GM10847 (cell line): ENCODE measurements around the gene NUMB.

Experiments
- POLR2A ChIP-seq: IDR thresholded peaks from 2 replicates; pipeline ENCODE4 v1.6.1; 2011; ENCODE audit not compliant: insufficient read length; ENCODE audit errors: extremely low read depth

Gene NUMB

GRCh38 chr14:73233564-73233963, 224.8 kb downstream of the NUMB start:
- no peak for TF ChIP-seq POLR2A

GRCh38 chr14:73232984-73233383, 225.4 kb downstream of the NUMB start:
- no peak for TF ChIP-seq POLR2A

GRCh38 chr14:73231981-73232851, 226.1 kb downstream of the NUMB start:
- no peak for TF ChIP-seq POLR2A

- TF ChIP-seq POLR2A: no peak
Measured at GRCh38 chr14:73230051-73230450, 228.3 kb downstream of the NUMB start.

- TF ChIP-seq POLR2A: no peak
Measured at GRCh38 chr14:73227812-73228781, 230.2 kb downstream of the NUMB start.

- no peak for TF ChIP-seq POLR2A
Measured at GRCh38 chr14:73225496-73225895, 232.8 kb downstream of the NUMB start.
